HG03103 (cell line): ENCODE data around the gene PNLIPRP3.
"Not testable (repeated sequence)": the region's sequence is repeated elsewhere in the genome, so short reads cannot be mapped to it uniquely, and the experiment has no call there.

ENCODE experiments used
- ATAC-seq: cut with Tn5 transposase; IDR thresholded peaks from one replicate; pipeline ENCODE4 v1.9.1; 2021; ENCODE audit warnings: low read depth; ENCODE audit not compliant: unreplicated experiment

PNLIPRP3 gene

GRCh38 chr10:116427671-116428070, at the start of gene PNLIPRP3:
TSS of gene PNLIPRP3 (plus strand) at chr10:116427847. CDS start at chr10:116428013, 166 bp downstream.
- ATAC-seq = no peak

GRCh38 chr10:116382290-116382689, 45.4 kb upstream of the PNLIPRP3 start:
- ATAC-seq = no peak

GRCh38 chr10:116385311-116385710, 42.3 kb upstream of the PNLIPRP3 start:
- ATAC-seq = no peak

DNA sequence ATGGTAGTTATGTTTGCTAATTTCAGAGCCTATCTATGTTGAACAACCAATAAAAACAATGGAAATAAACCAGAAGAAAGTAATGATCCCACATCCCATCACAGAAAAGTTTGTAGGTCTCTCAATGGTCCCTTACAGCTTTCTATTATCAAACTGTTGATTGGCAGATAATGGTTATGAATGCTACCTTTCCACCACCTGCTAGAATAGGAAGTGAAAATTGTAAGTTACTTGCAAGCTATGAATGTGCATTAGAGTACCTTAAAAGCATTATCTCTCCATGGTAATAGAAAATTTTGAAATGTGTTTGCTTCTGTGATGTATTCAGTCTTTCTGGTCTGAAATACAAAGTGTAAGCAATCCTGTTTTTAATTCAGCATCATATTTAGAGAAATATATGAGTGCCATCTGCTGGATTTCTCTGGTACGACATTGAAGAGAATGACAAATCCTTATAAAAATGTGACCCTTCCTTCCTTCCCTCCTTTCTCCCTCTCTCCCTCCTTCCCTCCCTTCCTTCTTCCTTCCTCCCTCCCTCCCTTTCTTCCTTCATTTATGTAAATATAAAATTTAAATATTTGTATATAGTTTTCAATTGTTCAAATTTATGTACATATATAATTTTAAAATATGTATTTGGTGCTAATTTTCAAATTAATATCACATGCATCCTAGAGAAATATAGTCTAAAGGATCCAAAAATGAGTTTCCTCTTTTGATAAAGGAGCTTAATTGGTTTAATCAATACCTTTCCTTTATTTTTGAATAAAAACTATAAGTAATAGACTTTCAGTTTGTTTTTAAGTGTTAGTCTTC, 41.4 kb upstream of the PNLIPRP3 start:
- no peak for ATAC-seq

GRCh38 chr10:116393246-116393831, 34.3 kb upstream of the PNLIPRP3 start:
- ATAC-seq = not testable (repeated sequence)

DNA sequence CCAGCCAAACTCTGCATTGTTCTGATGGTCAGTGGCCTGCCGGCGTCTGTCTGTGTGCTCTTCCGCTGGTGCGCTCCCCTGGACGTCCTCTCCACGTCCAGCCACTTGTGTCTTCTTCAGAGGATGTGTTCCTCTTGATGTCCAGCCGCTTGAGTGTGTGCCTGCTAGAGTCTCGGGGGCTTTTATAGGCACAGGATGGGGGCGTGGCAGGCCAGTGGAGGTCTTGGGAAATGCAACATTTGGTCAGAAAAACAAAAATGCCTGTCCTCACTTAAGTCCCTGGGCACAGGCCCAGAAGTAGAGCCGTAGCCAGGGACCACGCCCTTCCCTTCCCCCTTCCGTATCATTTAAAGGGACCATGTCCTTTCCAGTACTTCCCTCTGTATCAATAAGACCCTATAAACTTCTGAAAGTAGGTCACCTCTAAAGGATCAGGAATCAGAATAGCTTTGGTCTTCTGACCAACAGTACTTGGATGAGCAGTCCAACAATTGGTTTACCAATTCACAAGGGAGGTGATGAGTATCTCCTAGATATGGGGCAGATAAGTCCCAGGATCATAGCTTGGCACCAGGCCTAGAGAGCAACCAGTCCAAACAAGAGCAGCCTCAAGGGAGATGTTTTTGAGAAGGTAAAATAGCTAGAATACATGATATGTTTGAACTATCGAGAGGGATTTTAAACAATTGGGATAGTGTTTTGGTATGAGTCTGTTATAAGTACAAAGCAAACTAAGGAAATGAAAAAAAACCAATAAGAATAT, 32.2 kb upstream of the PNLIPRP3 start:
- ATAC-seq = no peak

DNA sequence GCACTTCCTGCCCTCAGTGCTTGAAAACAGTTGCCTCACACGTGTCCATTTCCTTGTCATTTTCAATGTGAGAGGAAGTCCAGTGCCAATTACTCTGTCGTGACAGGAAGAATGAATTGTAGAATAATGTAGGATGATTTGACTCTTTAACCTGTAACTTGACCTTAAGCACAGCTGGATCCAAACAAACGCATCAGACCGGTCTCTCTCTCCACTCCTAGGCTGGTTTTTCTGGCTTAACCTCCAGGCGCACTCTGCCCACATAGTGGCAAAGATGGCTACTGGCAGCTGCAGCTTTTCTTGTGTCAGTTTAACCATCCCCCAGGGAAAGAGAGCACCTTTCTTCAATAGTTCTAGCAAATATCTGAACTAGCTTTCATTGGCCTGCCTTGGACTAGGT, 29.4 kb upstream of the PNLIPRP3 start:
- ATAC-seq = no peak

DNA sequence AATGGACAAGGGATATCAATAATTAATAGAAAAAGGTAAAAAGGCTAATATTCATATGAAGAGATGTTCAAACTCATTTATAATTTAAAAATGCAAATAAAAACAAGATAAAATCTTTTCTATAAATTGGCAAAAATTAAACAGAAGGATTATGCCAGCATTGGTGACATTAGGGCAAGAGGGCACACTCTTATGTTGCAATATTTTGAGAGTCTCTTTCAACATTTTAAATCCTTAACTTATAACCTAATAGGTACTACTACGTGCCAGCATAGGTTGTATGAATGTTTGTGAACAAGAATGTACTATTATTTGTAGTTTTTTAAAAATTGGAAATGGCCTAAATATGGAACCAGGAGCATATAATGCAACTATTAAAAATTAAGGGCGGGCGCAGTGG, 24.8 kb upstream of the PNLIPRP3 start:
- no peak for ATAC-seq

DNA sequence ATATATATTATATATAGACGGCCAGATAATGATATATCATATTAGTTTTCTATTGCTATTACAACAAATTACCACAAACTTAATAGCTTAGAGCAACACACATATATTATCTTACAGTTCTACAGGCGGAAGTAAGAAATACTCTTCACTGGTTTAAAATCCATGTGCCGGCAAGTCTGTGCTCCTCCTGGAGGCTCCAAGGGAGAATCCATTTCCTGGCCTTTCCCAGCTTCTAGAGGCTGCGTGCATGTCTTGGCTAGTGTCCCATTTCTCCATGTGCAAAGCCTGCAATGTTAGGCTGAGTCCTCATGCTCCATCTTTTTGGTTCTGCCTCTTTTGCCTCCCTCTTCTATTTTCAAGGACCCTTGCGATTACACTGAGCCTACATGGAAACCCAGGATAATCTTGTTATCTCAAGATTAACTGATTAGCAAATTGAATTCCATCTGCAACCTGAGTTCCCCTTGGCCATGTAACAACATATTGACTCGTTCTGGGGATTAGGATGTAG, 23.9 kb upstream of the PNLIPRP3 start:
- ATAC-seq = no peak

- peak; percentile 90 for ATAC-seq
Measured at GRCh38 chr10:116408719-116409118, 18.9 kb upstream of the PNLIPRP3 start.

DNA sequence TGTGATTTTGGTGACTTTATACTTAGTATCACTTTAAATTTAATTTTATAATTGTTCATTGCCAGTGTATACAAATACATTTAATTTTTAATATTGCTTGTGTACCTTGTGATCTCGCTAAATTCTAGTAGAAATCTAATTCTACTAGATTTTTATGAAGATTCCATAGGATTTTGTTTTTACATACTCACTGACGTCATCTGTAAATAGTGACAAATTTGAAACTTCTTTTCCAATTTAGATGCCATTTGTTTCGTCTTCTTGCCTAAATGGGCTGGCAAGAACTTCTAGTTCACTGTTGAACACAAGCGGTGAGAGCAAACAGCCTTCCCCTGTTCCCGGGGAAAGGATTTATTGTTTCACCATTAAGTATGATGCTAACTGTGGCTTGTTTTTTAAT, 17.3 kb upstream of the PNLIPRP3 start:
- ATAC-seq = no peak

GRCh38 chr10:116417821-116418220, 9.8 kb upstream of the PNLIPRP3 start:
- no peak for ATAC-seq

- ATAC-seq = no peak
Measured at GRCh38 chr10:116418389-116418788, 9.3 kb upstream of the PNLIPRP3 start.

GRCh38 chr10:116421815-116422214, 5.8 kb upstream of the PNLIPRP3 start:
- no peak for ATAC-seq

GRCh38 chr10:116429288-116429977, 1.8 kb downstream of the PNLIPRP3 start:
- ATAC-seq = no peak

GRCh38 chr10:116430288-116430687, 2.6 kb downstream of the PNLIPRP3 start:
- no peak for ATAC-seq

DNA sequence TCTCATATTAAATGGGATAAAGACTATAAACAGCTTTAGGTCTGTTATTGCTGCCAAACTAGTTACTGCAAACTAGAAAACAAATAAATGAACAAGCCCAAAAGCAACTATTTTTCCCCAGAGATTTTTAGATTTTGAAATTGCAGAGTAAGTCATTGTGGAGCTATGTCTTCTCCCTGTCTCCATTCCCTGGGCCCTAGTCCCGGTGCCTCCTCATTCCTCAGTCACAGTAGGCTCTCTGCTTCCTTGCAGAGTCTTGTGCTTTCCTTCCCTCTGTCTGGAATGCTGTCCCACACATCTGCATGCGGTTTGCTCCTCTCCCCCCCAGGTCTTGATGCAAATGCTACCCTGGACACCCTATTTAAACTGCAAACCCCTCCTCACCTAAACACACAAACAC, 4.0 kb downstream of the PNLIPRP3 start:
- ATAC-seq = no peak

GRCh38 chr10:116437076-116437692, 9.5 kb downstream of the PNLIPRP3 start:
- ATAC-seq = no peak

DNA sequence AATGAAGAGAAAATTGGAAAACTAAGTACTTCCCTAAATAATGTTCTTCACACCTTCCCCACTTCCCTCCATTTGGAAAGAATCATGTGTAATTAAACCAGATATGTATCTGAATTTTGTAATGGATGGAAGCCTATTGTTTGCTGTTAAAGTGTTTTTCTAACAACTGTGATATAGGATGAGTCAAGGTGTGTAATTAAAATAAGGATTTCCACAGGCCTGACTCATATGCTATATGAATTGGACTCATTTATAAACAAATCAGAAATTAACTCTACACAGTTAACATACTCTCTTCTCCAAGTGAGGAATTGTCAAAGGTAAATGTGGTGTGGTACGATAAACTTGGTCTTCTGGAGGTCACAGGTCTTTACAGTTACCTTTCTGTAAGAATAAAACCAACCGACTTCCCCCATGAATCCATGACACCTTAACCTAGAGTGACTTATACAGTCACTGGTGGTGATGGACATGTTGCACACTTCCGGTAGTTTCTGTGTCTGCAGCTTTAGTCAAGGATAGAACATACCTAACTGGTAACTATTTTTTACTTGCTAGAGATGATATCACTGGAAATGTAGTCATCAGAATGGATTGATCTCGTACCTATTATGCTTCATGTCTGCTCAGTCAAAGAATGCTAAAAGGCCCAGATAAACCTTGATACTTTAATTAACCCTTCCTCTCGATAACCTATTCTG, 12.8 kb downstream of the PNLIPRP3 start:
- no peak for ATAC-seq
